T follicular helper cell (primary cell): Measurements from ENCODE around the gene FBXL3.

Experiments used
- DNase-seq: peaks from one replicate; pipeline ENCODE4 v3.0.0-alpha.2; 2020; ENCODE audit warnings: low read depth
- total RNA-seq, 2 experiments: gene quantifications; one replicate each; lab custom pipeline; 2026; lab: John Stamatoyannopoulos, UW

The FBXL3 gene, protein sequence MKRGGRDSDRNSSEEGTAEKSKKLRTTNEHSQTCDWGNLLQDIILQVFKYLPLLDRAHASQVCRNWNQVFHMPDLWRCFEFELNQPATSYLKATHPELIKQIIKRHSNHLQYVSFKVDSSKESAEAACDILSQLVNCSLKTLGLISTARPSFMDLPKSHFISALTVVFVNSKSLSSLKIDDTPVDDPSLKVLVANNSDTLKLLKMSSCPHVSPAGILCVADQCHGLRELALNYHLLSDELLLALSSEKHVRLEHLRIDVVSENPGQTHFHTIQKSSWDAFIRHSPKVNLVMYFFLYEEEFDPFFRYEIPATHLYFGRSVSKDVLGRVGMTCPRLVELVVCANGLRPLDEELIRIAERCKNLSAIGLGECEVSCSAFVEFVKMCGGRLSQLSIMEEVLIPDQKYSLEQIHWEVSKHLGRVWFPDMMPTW
- total RNA-seq = 92.3 to 191 reads per million in 2 experiments

- peak; percentile 74 for DNase-seq
Observed at GRCh38 chr13:77026861-77027621, at the start of gene FBXL3. Gene FBXL3 (minus strand): TSS chr13:77027159. CDS start chr13:77021860, 5,299 bp downstream.

- no peak for DNase-seq
Observed at GRCh38 chr13:77067519-77067918, 40.6 kb upstream of the FBXL3 start.

GRCh38 chr13:77065461-77066147, 38.6 kb upstream of the FBXL3 start:
- DNase-seq = no peak

DNA sequence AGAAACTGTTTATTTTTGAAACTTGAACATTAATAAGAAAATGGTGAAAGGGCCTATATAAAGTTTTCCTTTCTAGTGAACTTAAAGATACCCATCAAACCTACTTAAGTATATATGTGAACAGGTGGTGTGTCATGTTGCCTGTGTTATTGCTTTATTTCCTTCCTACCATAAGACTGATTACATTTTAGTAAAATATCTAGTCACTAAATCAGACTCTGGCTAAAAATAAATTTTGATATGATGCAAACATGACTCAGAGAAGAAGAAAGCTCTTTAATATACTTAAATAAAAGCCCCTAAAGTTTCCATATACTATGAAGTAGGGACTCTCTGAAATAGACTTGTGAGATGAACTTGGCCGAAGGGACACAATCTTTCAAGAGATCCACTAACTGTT, 35.1 kb upstream of the FBXL3 start:
- no peak for DNase-seq

GRCh38 chr13:77061362-77061761, 34.4 kb upstream of the FBXL3 start:
- DNase-seq = no peak

DNA sequence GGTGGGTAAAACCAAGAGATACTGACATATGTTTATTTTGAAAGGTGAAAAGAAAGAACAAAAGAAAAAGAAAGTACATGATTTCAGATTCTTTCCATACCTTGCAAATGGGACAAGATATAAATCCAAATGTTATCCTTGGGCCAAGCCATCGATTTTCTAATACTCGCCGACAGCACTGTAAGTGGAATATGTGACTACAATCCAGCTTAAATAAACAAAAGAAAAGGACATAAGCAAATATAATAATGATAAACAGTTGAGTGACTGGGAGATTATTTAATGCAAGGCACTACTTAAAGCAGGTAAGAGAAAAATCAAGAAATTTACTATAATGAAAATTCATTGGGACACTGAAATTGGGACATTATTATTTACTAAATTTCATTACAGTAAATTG, 29.9 kb upstream of the FBXL3 start:
- no peak for DNase-seq

GRCh38 chr13:77056382-77056781, 29.4 kb upstream of the FBXL3 start:
- no peak for DNase-seq

GRCh38 chr13:77055158-77055557, 28.2 kb upstream of the FBXL3 start:
- DNase-seq = no peak

GRCh38 chr13:77053192-77053591, 26.2 kb upstream of the FBXL3 start:
- DNase-seq = no peak

DNA sequence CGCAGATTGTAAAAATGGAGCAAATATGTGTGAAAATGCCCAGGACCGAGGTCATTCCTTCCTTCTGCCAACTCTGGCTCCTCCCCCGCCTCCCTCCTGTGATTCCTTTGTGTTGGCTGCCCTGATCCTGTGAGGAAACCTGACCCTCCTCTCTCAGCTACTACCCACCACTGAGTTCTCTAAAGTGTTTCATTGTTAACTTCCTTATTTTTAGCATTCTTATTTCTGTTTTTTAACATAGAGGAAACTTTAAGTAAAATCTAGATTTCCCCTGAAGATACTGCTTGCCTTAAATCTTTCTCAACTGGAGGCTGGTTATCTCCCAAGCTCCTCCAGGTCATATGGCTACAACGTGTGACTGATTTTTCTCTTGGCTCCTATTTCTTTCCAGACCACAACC, 21.7 kb upstream of the FBXL3 start:
- DNase-seq = no peak

DNA sequence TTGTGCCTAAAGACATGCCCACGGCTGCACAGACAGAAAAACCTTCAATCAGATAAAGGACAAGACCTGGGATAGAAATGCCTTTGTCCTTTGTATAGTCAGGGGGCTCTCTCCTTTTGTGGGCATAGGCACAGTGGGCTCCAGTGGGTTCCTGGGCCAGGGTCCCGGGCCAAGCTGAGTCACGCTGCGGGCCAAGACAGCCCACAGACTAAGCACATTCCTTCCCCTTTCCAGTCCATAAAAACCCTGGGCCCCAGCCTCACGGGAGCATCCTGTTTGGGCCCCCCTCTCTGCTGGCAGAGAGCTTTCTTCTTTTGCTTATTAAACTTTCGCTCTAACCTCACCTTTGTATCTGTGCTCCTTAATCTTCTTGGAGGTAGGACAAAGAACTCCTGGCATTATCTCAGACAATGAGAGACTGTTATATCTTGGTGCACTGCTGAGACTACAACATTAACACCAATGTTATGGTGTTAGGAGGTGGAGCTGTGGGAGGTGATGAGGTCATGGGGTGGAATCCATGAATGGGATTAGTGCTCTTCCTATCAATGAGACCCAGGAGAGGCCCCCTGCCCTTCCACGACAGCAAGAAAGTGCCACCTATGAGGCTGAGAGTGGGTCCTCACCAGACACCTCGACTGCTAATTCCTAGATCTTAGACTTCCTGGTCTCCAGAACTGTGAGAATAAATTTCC, 20.8 kb upstream of the FBXL3 start:
- no peak for DNase-seq

- DNase-seq = no peak
Observed at GRCh38 chr13:77042566-77043177, 15.7 kb upstream of the FBXL3 start.

DNA sequence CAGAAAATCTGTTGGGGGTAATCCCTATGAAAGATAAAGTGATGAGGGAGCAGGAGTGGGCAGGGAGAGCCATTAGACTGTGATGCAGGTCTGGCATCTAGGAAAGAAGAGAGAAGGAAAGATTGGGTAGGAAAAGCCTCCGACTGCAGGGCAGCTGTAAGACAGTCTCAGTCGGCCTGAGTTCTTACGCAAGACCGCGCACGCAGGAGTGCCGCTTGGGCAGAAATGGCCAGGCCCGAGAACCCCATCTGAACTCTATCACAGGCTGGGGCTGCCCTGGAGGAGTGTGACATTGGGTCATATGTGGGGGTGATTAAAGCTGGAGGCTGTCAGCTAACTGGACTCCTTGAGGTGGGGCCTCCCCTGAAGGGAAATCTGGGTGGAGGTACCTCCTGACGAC, 13.9 kb upstream of the FBXL3 start:
- DNase-seq = no peak

- no peak for DNase-seq
Observed at GRCh38 chr13:77040076-77040475, 13.1 kb upstream of the FBXL3 start.

DNA sequence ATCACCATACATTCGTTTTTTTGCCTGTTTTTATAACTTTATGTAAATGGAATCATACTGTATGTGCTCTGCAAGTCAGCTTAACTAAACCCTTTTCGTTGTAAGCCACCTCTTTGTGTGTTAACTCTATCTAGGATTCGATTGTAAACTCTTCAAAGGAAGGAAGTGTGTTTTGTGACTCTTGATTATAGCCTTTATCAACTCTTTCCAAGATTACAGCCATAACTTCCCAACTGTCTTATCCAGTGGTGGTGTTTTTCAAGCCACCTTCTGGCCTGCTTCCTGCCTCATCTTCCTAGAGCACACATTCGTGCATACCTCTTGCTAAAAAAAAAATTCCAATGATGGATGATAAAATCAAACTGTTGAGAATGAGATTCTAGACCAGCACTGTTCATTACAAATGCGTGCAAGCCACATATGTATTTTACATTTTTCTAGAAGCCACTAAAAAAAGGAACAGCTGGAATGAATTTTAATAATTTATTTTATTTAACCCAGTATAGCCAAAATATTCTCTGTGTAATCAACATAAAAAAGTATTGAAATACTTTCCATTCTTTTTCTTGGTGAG, 12.0 kb upstream of the FBXL3 start:
- DNase-seq = no peak

DNA sequence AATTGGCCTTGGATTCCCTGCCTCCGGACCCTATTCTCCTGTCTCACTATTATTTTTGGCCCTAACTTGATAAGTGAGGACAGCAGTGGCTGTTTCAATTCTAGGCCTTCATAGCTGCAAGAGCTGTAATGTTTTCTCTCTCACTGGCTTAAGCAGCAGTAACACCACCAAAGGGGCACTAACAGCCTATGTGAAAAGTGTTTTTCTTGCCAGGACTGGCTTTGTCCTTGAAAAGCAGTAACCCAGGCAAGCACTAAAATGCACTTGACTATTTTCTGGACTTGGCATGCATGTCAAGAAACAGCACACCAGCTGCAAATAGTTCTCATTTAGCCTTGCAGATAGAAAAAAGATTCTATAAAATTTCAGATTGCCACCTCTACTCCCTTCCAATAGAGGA, 9.3 kb upstream of the FBXL3 start:
- no peak for DNase-seq

GRCh38 chr13:77034881-77035280, 7.9 kb upstream of the FBXL3 start:
- no peak for DNase-seq

- no peak for DNase-seq
Observed at GRCh38 chr13:77033717-77034302, 6.9 kb upstream of the FBXL3 start.

- DNase-seq = no peak
Observed at GRCh38 chr13:77031656-77032243, 4.8 kb upstream of the FBXL3 start.

DNA sequence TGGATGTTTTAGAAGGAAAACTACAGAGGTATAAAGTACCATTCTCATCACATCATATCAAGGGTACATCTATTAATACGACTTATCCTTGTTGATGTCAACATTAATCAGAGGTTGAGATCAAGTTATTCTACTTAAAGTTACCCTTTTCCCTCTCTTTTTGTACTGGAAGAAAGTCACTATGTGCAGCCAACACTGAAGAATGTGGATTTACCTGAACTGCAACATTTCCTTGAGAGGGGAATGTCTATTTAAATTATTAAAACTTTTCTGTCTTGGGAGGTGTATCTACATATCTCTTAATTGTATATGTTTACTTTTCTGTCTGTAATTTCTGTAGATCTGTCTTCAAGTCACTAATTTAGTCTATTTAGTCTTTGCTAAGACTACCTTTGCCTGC, 2.5 kb upstream of the FBXL3 start:
- no peak for DNase-seq
